D721Med (cell line): ENCODE data around the gene RPS10.

Experiments
- DNase-seq: peaks from one replicate; pipeline ENCODE4 v3.0.0; 2011; ENCODE audit warnings: low spot score; ENCODE audit not compliant: insufficient read length
- FAIRE-seq: peaks from 2 replicates; lab custom pipeline; 2011; peaks lifted over from hg19 to GRCh38; lab: Jason Lieb, UNC
- CTCF ChIP-seq: IDR thresholded peaks from 2 replicates; pipeline ENCODE4 v1.5.1; 2012; ENCODE audit warnings: mild to moderate bottlenecking, control low read depth; ENCODE audit not compliant: insufficient read depth; ENCODE audit errors: missing control alignments

Gene RPS10

GRCh38 chr6:34388421-34388820, 37.4 kb downstream of the RPS10 start:
- no peak for DNase-seq
- no peak for TF ChIP-seq CTCF
- no peak for FAIRE-seq

- DNase-seq (no peak), FAIRE-seq (no peak)
- no peak for TF ChIP-seq CTCF
Measured at GRCh38 chr6:34386316-34387137, 39.3 kb downstream of the RPS10 start.

- no peak for TF ChIP-seq CTCF
- FAIRE-seq (no peak), DNase-seq (no peak)
Measured at GRCh38 chr6:34385793-34386195, 40.1 kb downstream of the RPS10 start.

- FAIRE-seq (no peak), DNase-seq (no peak)
- TF ChIP-seq CTCF = no peak
Measured at GRCh38 chr6:34384321-34385153, 41.3 kb downstream of the RPS10 start.

GRCh38 chr6:34383656-34384320, 42.1 kb downstream of the RPS10 start:
- TF ChIP-seq CTCF = no peak
- FAIRE-seq = no peak
- no peak for DNase-seq

- no peak for TF ChIP-seq CTCF
- FAIRE-seq = no peak
Measured at GRCh38 chr6:34383161-34383631, 42.7 kb downstream of the RPS10 start.

More at GRCh38 chr6:34383161-34383631, 42.7 kb downstream of the RPS10 start:
- no peak for DNase-seq
